GOT3 (cell line): ENCODE measurements around the gene ABAT.

Experiments
- DNase-seq: peaks from one replicate; lab custom pipeline; 2025; ENCODE audit warnings: mixed read lengths; lab: John Stamatoyannopoulos, UW

The ABAT gene

DNA sequence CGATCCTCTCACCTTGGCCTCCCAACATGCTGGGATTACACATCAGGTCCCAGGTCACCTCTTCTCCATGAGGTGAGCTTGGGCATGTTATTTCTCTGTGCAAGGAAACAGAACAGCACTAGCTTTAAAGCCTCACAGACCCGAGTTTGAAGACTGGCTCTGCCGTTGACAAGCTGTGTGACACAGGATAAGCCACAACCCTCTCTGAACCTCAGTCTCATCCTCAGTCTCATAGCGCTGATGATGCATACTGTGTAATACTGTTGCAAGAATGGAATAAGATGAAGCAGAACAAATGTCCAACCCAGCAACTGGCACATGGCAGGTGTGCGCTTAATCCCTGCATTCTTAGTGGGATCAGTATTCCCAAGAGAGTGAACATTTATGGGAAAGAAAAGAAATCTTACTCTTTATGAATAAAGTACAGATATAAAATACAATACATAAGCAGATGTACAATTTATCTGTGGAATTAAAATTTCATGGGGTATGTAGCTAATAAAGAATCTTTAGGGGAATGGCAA is 43.5 kb downstream of the ABAT start:
- DNase-seq = no peak

- DNase-seq = no peak
Measured at GRCh38 chr16:8718851-8719680, 44.6 kb downstream of the ABAT start.

GRCh38 chr16:8720080-8720966 is 45.9 kb downstream of the ABAT start:
- DNase-seq = no peak

- DNase-seq = no peak
Measured at GRCh38 chr16:8720967-8721308, 46.5 kb downstream of the ABAT start.

- DNase-seq = no peak
Measured at GRCh38 chr16:8721336-8722024, 47.1 kb downstream of the ABAT start.

GRCh38 chr16:8722025-8722348 is 47.6 kb downstream of the ABAT start:
- DNase-seq = no peak

DNA sequence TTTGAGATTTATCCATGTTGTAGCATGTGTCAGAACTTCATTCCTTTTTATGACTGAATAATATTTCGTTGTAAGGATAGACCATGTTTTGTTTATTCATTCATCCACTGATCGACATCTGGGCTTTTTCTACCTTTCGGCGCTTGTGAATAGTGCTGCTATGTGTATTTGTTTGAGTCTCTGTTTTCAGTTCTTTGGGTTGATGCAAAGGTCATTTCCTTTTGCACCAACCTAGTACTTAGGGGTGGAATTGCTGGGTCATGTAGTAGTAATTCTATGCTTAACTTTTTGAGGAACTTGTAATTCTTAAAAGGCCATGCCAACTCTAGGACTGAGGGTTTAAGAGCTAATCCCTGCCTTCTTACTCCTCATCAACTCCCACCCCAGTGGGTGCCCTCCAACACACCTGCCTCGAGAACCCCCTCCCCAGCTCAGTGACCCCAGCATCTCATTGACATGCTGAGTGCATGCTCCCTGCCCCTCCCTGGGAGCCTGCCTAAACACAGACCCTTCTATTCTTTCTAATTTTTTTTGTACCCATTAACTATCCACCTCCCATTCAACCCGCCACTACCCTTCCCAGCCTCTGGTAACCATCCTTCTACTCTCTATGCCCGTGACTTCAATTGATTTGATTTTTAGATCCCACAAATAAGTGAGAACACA is 51.2 kb downstream of the ABAT start:
- DNase-seq = no peak

GRCh38 chr16:8727131-8727806 is 52.9 kb downstream of the ABAT start:
- no peak for DNase-seq

- no peak for DNase-seq
Measured at GRCh38 chr16:8727857-8728618, 53.6 kb downstream of the ABAT start.

DNA sequence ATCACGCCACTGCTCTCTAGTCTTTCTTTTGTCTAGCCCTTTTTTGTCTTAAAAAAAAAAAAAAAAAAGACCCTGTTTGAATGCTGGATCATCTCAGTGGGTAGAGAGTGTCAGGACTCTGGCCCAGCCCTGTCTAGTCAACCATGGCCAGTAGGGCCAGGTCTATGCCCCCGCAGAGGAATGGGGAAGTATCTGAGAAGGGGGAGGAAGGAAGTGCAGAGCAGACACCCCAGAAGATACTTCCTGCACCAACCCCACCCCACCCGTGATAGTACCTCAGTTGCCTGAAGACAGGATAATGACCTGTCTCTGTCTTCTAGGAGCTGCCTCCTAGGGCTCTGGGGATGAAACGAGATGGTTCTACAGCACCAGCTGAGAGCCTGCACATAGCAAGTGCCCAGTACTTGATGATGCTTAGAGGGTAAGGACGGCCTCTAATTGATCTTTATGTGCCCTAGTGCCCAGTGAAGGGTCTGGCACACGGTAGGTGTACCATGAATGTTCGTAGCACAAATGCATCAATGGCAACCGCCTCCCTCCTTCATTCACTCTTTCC is 55.4 kb downstream of the ABAT start:
- no peak for DNase-seq

- DNase-seq = no peak
Measured at GRCh38 chr16:8730335-8730915, 56.0 kb downstream of the ABAT start.

DNA sequence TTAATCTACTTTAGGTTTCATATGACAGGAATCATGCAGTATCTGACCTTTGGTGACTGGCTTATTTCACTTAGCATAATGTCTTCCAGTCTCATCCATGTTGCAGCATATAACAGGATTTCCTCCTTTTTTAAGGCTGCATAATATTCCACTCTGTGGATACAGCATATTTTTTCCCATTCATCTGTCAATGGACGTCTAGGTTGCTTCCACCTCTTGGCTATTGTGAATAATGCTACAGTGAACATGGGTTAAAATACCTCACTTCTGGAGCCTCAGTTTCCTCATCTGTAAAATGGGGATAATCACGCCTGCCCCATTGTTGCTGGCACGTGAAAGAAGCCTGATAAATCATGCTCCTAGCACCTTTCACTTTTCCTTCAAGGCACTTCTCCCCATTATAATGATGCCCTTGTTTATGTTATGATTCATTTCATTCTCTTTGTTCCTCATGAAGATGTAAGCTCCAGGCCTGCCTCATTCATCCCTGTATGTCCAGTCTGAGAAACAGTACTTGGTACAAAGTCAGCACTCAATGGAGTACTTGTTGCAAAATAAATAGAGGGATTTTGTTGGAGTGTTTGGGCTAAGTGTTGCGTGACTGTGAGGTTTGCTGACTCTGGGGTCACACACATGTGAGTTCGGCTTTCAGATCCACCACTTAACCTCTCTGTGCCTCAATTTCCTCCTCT is 59.6 kb downstream of the ABAT start:
- DNase-seq = no peak

GRCh38 chr16:8735574-8735973 is 61.2 kb downstream of the ABAT start:
- no peak for DNase-seq

DNA sequence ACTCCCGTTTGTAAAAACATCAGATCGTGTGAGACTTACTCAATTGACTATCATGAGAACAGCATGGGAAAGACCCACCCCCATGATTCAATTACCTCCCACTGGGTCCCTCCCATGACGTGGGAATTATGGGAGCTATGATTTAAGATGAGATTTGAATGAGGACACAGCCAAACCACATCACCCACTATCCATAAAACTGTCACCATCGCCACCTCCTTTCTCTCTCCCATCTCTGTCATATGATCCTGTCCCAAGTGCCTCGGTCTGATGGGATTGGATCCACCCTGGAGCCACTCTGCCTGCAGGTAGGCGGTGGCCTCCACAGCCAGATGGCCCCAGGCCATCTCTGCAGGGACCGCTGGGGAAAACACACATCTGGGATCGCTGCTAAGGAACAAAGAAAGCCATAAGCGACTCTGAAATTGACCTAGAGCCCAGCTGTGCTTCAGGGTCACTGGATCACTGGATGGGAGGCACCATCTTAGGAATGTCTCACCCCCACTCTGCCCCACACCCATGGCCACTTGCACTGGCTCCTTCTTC is 61.8 kb downstream of the ABAT start:
- DNase-seq = no peak

GRCh38 chr16:8739151-8739550 is 64.7 kb downstream of the ABAT start:
- DNase-seq = no peak

GRCh38 chr16:8739989-8740704 is 65.7 kb downstream of the ABAT start:
- no peak for DNase-seq

- no peak for DNase-seq
Measured at GRCh38 chr16:8740775-8741355, 66.4 kb downstream of the ABAT start.

GRCh38 chr16:8741636-8742035 is 67.2 kb downstream of the ABAT start:
- DNase-seq = no peak
